ENCODE data around the gene HAS3. TPM values are rescaled to one million over a fixed set of nuclear protein-coding genes. Genes with fewer than 3 reads are reported as not detected.
A peak's percentile ranks its signal among the peaks of the same experiment; 100 is the strongest.

Gene HAS3
- polyA plus RNA-seq, 1 of the 3 experiments (the other 2 are of a cell fraction): 38.7 TPM

DNA sequence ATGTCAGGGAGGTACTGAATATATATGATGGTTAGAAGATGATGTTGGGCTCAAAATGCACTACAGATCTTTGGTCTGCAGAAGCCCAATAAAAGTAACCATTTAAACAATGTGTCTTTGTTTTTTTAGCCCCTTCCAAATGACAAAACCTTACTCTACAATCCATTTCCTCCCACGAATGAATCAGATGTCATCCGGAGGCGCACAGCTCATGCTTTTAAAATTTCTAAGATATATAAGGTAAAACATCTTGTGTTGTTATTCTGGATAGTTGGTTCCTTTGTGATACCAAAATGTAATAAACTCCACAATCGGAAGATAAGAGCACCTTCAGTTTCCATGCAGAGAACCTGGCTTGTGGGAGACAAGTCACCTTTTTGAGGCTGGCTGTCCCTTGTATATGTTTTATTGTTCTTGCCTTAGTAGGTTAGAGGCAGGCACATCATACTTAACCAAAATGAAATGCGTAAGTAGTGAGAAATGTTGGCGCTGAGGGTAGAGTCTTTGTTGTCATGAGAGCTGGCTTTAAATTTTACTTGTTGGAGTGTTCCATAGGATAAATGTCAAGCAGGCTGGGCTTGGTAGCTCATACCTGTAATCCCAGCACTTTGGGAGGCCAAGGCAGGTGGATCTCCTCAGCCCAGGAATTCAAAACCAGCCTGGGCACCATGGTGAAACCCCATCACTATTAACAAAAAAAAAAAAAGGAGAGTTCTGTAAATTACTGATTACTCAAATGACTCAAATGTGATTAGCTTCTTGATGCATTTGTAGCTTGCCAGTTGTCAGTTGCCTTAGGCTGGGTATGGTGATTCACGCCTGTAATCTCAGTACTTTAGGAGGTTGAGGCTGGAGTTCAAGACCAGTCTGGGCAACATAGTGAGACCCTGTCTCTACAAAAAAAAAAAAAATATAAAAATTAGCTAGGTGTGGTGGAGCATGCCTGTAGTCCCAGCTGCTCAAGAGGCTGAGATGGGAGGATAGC is 61.8 kb downstream of the HAS3 start:
- no peaks in the 10 kb centered on the region for H3K9me2 ChIP-seq
- 56% methylated on average over 7 of the region's 7 CpGs for WGBS (ENCODE audit: low lambda C conversion rate)
- H3K27ac ChIP-seq (ENCODE audit: low read depth in 2 of 2, low read length in 1 of 2): peak overlapping the region in 1 of 2 experiments; percentile 73; a peak in 2 of 4 replicates
- H3K9me3 ChIP-seq: no peaks in the 10 kb centered on the region
- no peaks in the 10 kb centered on the region for H3K27me3 ChIP-seq (ENCODE audit: insufficient read depth)
- H3K9ac ChIP-seq: peak overlapping the region; percentile 17; the same call in 1 of the 2 replicates
- TF ChIP-seq EP300 (IDR thresholded peaks at IDR 0.05; ENCODE audit: borderline replicate concordance in 1 of 2, low read depth in 1 of 2, low read length in 1 of 2) (peak in 1 of 2 experiments; percentile 62; a peak in 1 of 4 replicates), FOSL2 (IDR thresholded peaks at IDR 0.05; ENCODE audit: borderline replicate concordance, low read depth) (peak; percentile 66; the same call in 1 of the 2 replicates), JUND (IDR thresholded peaks at IDR 0.05) (peak; percentile 59; the same call in 1 of the 2 replicates), MAX (IDR thresholded peaks at IDR 0.05; ENCODE audit: low read depth) (no peak), RFX5 (IDR thresholded peaks at IDR 0.05; ENCODE audit: low read length) (no peak), TCF12 (IDR thresholded peaks at IDR 0.05) (peak; percentile 77)
- TF ChIP-seq, protein P1, sequence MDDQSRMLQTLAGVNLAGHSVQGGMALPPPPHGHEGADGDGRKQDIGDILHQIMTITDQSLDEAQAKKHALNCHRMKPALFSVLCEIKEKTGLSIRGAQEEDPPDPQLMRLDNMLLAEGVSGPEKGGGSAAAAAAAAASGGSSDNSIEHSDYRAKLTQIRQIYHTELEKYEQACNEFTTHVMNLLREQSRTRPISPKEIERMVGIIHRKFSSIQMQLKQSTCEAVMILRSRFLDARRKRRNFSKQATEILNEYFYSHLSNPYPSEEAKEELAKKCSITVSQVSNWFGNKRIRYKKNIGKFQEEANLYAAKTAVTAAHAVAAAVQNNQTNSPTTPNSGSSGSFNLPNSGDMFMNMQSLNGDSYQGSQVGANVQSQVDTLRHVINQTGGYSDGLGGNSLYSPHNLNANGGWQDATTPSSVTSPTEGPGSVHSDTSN (IDR thresholded peaks at IDR 0.05): peak; percentile 71; the same call in 1 of the 2 replicates
- no peak for DNase-seq
- peaks cover 42 to 50% of the 10 kb centered on the region in 2 experiments for H3K36me3 ChIP-seq (replicated peaks in 1 of 2; ENCODE audit: control insufficient read depth in 1 of 2, insufficient read depth in 2 of 2, low read length in 1 of 2)
- H3K4me1 ChIP-seq (ENCODE audit: control insufficient read depth in 1 of 2, insufficient read depth in 2 of 2, low read depth in 1 of 2, low read length in 1 of 2): peaks cover 2 to 21% of the 10 kb centered on the region in 2 experiments; a peak in 3 of 4 replicates
- CTCF ChIA-PET: interaction anchor here (0.8 to 2.6 kb wide), 6 partner anchors 9 to 145 kb away, joined by 3 to 13 read pairs (median 4); no protein-coding TSS in a partner anchor
- H3K4me2 ChIP-seq: peak overlapping the region; percentile 77
- H3F3A ChIP-seq (replicated peaks; ENCODE audit: insufficient read depth): peaks cover 42% of the 10 kb centered on the region
- H3K4me3 ChIP-seq (ENCODE audit: low read depth in 2 of 2, low read length in 1 of 2): no peak overlapping the region
- POLR2A ChIA-PET: interaction anchor here (0.7 kb wide), 1 partner anchor 67 kb away, joined by 3 read pairs; no protein-coding TSS in a partner anchor
- H4K20me1 ChIP-seq (ENCODE audit: insufficient read depth): peaks cover 11% of the 10 kb centered on the region; the same call in 1 of the 2 replicates
- H2AFZ ChIP-seq (ENCODE audit: low read depth): no peak overlapping the region
- no peaks in the 10 kb centered on the region for H3K79me2 ChIP-seq (ENCODE audit: insufficient read depth)

Other genes with a start within 250 kb of the HAS3 start
- gene CHTF8, start 26.9 kb downstream of the HAS3 start, polyA plus RNA-seq (2012; rRNA removed): 83.0 and 96.6 TPM in 2 replicates
- 66.5 and 91.7 TPM in 2 replicates for gene UTP4, start 27.0 kb downstream of the HAS3 start, polyA plus RNA-seq (2012; rRNA removed)
- gene SNTB2, start 81.5 kb downstream of the HAS3 start, polyA plus RNA-seq (2012; rRNA removed): 13.0 and 14.4 TPM in 2 replicates
- gene VPS4A, start 205.7 kb downstream of the HAS3 start, polyA plus RNA-seq (2012; rRNA removed): 18.4 and 20.8 TPM in 2 replicates
- gene PDF, start 224.9 kb downstream of the HAS3 start, polyA plus RNA-seq (2012; rRNA removed): 21.4 and 22.0 TPM in 2 replicates
- 30.2 and 37.2 TPM in 2 replicates for gene COG8, start 233.9 kb downstream of the HAS3 start, polyA plus RNA-seq (2012; rRNA removed)
- 19.0 and 22.8 TPM in 2 replicates for gene NIP7, start 234.1 kb downstream of the HAS3 start, polyA plus RNA-seq (2012; rRNA removed)
- not detected in 2 replicates for gene TMED6, start 246.1 kb downstream of the HAS3 start, polyA plus RNA-seq (2012; rRNA removed)